GM12878 (cell line): ENCODE data around the gene C11orf58. TPM values are rescaled to one million over a fixed set of nuclear protein-coding genes. Genes with fewer than 3 reads are reported as not detected.

ENCODE experiments used
- ATAC-seq: fragments of 200-7000 bp; cut with Tn5 transposase; 3 replicates; pipeline ENCODE4 v1.9.1; 2020; ENCODE audit warnings: mild to moderate bottlenecking, moderate library complexity
- BruUV-seq: library from RNA; stranded (reverse); fragments of 400-500 nt; replicated peaks from 2 replicates; lab custom pipeline; 2021; lab: Mats Ljungman, UMichigan
- CTCF ChIA-PET: fragments of 300-600 bp; sonication (Branson Sonifier 250); formaldehyde crosslinking; extraction: SDS; loops from one replicate; lab custom pipeline; 2021; ENCODE audit warnings: inconsistent platforms; lab: Yijun Ruan, JAX
- POLR2A ChIA-PET: fragments of 350-600 bp; formaldehyde crosslinking; extraction: SDS; loops from one replicate; lab custom pipeline; 2021; ENCODE audit warnings: inconsistent platforms; lab: Charles Lee
- RAD21 ChIA-PET: fragments of 300-600 bp; sonication (Branson Sonifier 250); formaldehyde crosslinking; loops from one replicate; lab custom pipeline; 2023; ENCODE audit warnings: antibody characterized with exemption; ENCODE audit not compliant: unreplicated experiment; lab: Charles Lee
- SMC1A ChIA-PET: fragments of 300-600 bp; sonication (Branson Sonifier 250); formaldehyde crosslinking; loops from one replicate; lab custom pipeline; 2023; ENCODE audit not compliant: unreplicated experiment, uncharacterized antibody; lab: Charles Lee
- DNase-seq: peaks from one replicate; pipeline ENCODE4 v3.0.0-alpha.2; 2011; ENCODE audit warnings: low read depth, low spot score
- FAIRE-seq: peaks from 3 replicates; lab custom pipeline; 2011; peaks lifted over from hg19 to GRCh38; lab: Jason Lieb, UNC
- H2AFZ ChIP-seq: 2 replicates; pipeline ENCODE4 v1.6.0; 2011; ENCODE audit warnings: low read depth, low read length, control low read depth; ENCODE audit not compliant: control insufficient read depth
- H3K27ac ChIP-seq: 2 replicates; pipeline ENCODE4 v1.5.1; 2011; ENCODE audit warnings: control low read depth; ENCODE audit not compliant: control insufficient read depth, insufficient read depth
- H3K27me3 ChIP-seq, 2 experiments: replicated peaks in 1 of 2; 2 replicates each; pipeline versions ENCODE4 v1.6.0 to v1.6.1; 2011; ENCODE audit warnings: low read length in 1 of 2; ENCODE audit not compliant: control insufficient read depth in 2 of 2, insufficient read depth in 2 of 2
- H3K36me3 ChIP-seq, 2 experiments: 2 replicates each; pipeline ENCODE4 v1.5.1; 2011; ENCODE audit warnings: low read length in 1 of 2; ENCODE audit not compliant: control insufficient read depth in 2 of 2, insufficient read depth in 2 of 2
- H3K4me1 ChIP-seq: 2 replicates; pipeline ENCODE4 v1.6.1; 2011; ENCODE audit warnings: mild to moderate bottlenecking, low read length, moderate library complexity, mixed read lengths; ENCODE audit not compliant: control insufficient read depth, insufficient read depth
- H3K4me2 ChIP-seq: 2 replicates; pipeline ENCODE4 v1.6.0; 2011; ENCODE audit warnings: control low read depth; ENCODE audit not compliant: control insufficient read depth, insufficient read depth
- H3K4me3 ChIP-seq: fragments of 200-600 bp; sonication (generic); 2 replicates; pipeline ENCODE4 v1.5.1; 2016
- H3K79me2 ChIP-seq: 2 replicates; pipeline ENCODE4 v1.6.0; 2011; ENCODE audit warnings: low read length; ENCODE audit not compliant: control insufficient read depth, insufficient read depth
- H3K9ac ChIP-seq: 2 replicates; pipeline ENCODE4 v1.8.0; 2011; ENCODE audit warnings: low read length, control low read depth, mixed read lengths; ENCODE audit not compliant: control insufficient read depth, insufficient read depth
- H3K9me3 ChIP-seq: replicated peaks from 3 replicates; pipeline ENCODE4 v1.5.1; 2011; ENCODE audit warnings: mild to moderate bottlenecking, low read length; ENCODE audit not compliant: control insufficient read depth, insufficient read depth
- H4K20me1 ChIP-seq: 2 replicates; pipeline ENCODE4 v1.6.0; 2011; ENCODE audit not compliant: control insufficient read depth, insufficient read depth
- ATF7 ChIP-seq: fragments of 450-650 bp; IDR thresholded peaks from 2 replicates; pipeline ENCODE4 v1.6.1; 2016; ENCODE audit warnings: low read depth, mild to moderate bottlenecking
- EP300 ChIP-seq, 2 experiments: fragments of 150-350 bp in 1 of 2; IDR thresholded peaks; 2 replicates each; pipeline ENCODE4 v1.6.1; 2011 to 2012; ENCODE audit warnings: low read depth in 2 of 2, low read length in 2 of 2, borderline replicate concordance in 1 of 2, improper control_type of control experiment in 1 of 2, inconsistent platforms in 1 of 2; ENCODE audit not compliant: control insufficient read depth in 1 of 2
- NR2C1 ChIP-seq: fragments of 450-650 bp; IDR thresholded peaks from 2 replicates; pipeline ENCODE4 v1.6.1; 2017; ENCODE audit warnings: antibody characterized with exemption, mild to moderate bottlenecking, moderate library complexity
- POLR2AphosphoS5 ChIP-seq: IDR thresholded peaks from 2 replicates; pipeline ENCODE4 v1.6.1; 2011; ENCODE audit warnings: mild to moderate bottlenecking, low read length, inconsistent platforms
- RAD51 ChIP-seq: fragments of 450-650 bp; IDR thresholded peaks from 2 replicates; pipeline ENCODE4 v1.6.1; 2016; ENCODE audit warnings: moderate library complexity, mild to moderate bottlenecking, inconsistent platforms
- RCOR1 ChIP-seq: conservative IDR thresholded peaks from 2 replicates; pipeline ENCODE4 v1.6.1; 2012; ENCODE audit warnings: low read depth, low read length, improper control_type of control experiment
- RFX5 ChIP-seq: IDR thresholded peaks from 2 replicates; pipeline ENCODE4 v1.6.1; 2011; ENCODE audit warnings: low read depth, low read length, improper control_type of control experiment
- TAF1 ChIP-seq: IDR thresholded peaks from 2 replicates; pipeline ENCODE4 v1.6.1; 2011; ENCODE audit warnings: mild to moderate bottlenecking, low read depth, low read length, borderline replicate concordance
- TCF12 ChIP-seq: IDR thresholded peaks from 2 replicates; pipeline ENCODE4 v1.6.1; 2011; ENCODE audit warnings: low read depth, mild to moderate bottlenecking, low read length
- TCF7 ChIP-seq: IDR thresholded peaks from 2 replicates; pipeline ENCODE4 v1.6.1; 2014; ENCODE audit warnings: antibody characterized with exemption, borderline replicate concordance
- WGBS: methylation state at CpG from one replicate; pipeline ENCODE4 v1.1.6; 2016; ENCODE audit warnings: low lambda C conversion rate; ENCODE audit not compliant: insufficient replicate concordance, insufficient coverage; ENCODE audit errors: missing lambda C conversion rate; 5-methylcytosine and 5-hydroxymethylcytosine counted together
- in situ Hi-C: fragments of 300-500 bp; cut with MboI; formaldehyde crosslinking; loops from 9 replicates; pipeline ENCODE4 v1.14.3; 2018; ENCODE audit warnings: mixed read lengths
- intact Hi-C: fragments of 100-400 bp; cut with micrococcal nuclease; formaldehyde crosslinking; loops from one replicate; pipeline ENCODE4 v1.14.2; 2022; ENCODE audit not compliant: unreplicated experiment
- polyA plus RNA-seq, 11 experiments: library from polyadenylated mRNA; depleted of rRNA in 4 of 11; unstranded in 6 of 11; stranded (reverse) in 5 of 11; fragments of >200 nt; fragmentation: Nextera tagmentation in 4 of 11; fragmentation: Illumina TruSeq in 1 of 11; extraction: Ambion mirVana in 4 of 11; extraction: Trizol in 1 of 11; gene quantifications; 1 replicate in 1 of 11; 2 replicates in 10 of 11; pipeline versions ENCODE4 v1.2.1 to v1.2.3, GENCODE V29; 2011 to 2016; ENCODE audit warnings: inconsistent platforms in 2 of 11, missing spikeins in 2 of 11, low read depth in 1 of 11
- total RNA-seq, 4 experiments: library from RNA; depleted of rRNA in 3 of 4; stranded (reverse); fragments of >200 nt in 3 of 4; fragmentation: Illumina TruSeq in 1 of 4; extraction: Trizol in 1 of 4; gene quantifications; 2 replicates each; pipeline versions ENCODE4 v1.2.1 to v1.2.3, GENCODE V29; 2013 to 2021
- TF ChIP-seq, protein P1 (sequence below): IDR thresholded peaks from 2 replicates; pipeline ENCODE4 v1.6.1; 2012; ENCODE audit warnings: improper control_type of control experiment, low read depth, low read length; ENCODE audit not compliant: insufficient replicate concordance

The C11orf58 gene
- total and polyA plus RNA-seq, 10 of the 15 experiments (the other 5 are each of a cell fraction or from before 2014, with no cell fraction given), result 98.2 to 379 (median 211) TPM

DNA sequence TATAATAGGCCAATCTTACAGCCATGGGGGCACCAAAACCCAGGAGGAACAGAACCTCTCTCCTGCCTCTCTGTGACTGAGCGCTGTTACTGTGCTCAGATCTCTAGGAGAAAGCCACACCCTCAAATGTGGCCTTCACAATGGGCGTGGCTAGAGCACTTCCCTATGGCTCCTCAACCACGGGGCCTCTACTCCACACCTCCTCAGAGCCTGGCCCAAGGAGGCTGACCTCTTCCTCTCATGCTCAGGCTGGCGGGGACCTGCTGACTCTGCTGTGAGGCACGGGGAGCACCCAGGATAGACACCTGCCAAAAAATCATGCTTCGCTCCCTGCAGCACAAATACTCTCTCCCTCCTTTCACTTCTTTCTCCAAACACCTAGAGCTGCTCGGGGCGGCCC is 41.0 kb downstream of the C11orf58 start:
- no peaks in the 10 kb centered on the region for H3K36me3 ChIP-seq
- no peak overlapping the region for H3K4me2 ChIP-seq
- 41% methylated on average over 8 of the region's 8 CpGs for WGBS
- H3K9me3 ChIP-seq, result no peaks in the 10 kb centered on the region
- in situ Hi-C loops (no loop called here), intact Hi-C loops (no loop called here)
- H3K79me2 ChIP-seq, result no peaks in the 10 kb centered on the region
- ATAC-seq (peak; percentile 49), DNase-seq (no peak), FAIRE-seq (no peak)
- H2AFZ ChIP-seq, result no peak overlapping the region
- ChIA-PET CTCF (no interaction called here), SMC1A (no interaction called here), RAD21 (no interaction called here), POLR2A (interaction anchor here (0.7 kb wide), 1 partner anchor 447 kb away, joined by 3 read pairs; no protein-coding TSS in a partner anchor)
- no peaks in the 10 kb centered on the region for H4K20me1 ChIP-seq
- no peak overlapping the region for H3K9ac ChIP-seq
- no TSS peak for BruUV-seq
- H3K27me3 ChIP-seq, result no peaks in the 10 kb centered on the region
- TF ChIP-seq, protein P1, sequence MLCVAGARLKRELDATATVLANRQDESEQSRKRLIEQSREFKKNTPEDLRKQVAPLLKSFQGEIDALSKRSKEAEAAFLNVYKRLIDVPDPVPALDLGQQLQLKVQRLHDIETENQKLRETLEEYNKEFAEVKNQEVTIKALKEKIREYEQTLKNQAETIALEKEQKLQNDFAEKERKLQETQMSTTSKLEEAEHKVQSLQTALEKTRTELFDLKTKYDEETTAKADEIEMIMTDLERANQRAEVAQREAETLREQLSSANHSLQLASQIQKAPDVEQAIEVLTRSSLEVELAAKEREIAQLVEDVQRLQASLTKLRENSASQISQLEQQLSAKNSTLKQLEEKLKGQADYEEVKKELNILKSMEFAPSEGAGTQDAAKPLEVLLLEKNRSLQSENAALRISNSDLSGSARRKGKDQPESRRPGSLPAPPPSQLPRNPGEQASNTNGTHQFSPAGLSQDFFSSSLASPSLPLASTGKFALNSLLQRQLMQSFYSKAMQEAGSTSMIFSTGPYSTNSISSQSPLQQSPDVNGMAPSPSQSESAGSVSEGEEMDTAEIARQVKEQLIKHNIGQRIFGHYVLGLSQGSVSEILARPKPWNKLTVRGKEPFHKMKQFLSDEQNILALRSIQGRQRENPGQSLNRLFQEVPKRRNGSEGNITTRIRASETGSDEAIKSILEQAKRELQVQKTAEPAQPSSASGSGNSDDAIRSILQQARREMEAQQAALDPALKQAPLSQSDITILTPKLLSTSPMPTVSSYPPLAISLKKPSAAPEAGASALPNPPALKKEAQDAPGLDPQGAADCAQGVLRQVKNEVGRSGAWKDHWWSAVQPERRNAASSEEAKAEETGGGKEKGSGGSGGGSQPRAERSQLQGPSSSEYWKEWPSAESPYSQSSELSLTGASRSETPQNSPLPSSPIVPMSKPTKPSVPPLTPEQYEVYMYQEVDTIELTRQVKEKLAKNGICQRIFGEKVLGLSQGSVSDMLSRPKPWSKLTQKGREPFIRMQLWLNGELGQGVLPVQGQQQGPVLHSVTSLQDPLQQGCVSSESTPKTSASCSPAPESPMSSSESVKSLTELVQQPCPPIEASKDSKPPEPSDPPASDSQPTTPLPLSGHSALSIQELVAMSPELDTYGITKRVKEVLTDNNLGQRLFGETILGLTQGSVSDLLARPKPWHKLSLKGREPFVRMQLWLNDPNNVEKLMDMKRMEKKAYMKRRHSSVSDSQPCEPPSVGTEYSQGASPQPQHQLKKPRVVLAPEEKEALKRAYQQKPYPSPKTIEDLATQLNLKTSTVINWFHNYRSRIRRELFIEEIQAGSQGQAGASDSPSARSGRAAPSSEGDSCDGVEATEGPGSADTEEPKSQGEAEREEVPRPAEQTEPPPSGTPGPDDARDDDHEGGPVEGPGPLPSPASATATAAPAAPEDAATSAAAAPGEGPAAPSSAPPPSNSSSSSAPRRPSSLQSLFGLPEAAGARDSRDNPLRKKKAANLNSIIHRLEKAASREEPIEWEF, result no peak
- TF ChIP-seq ATF7, result no peak
- TF ChIP-seq POLR2AphosphoS5, result no peak
- no peak for TF ChIP-seq RCOR1
- TF ChIP-seq RAD51, result no peak
- no peak for TF ChIP-seq NR2C1
- TF ChIP-seq TCF7, result no peak
- no peak for TF ChIP-seq TAF1
- no peak for TF ChIP-seq TCF12
- no peak for TF ChIP-seq EP300 (IDR thresholded peaks at IDR 0.05; ENCODE audit: borderline replicate concordance in 1 of 2, control insufficient read depth in 1 of 2, low read depth in 2 of 2, low read length in 2 of 2)
- TF ChIP-seq RFX5, result no peak
- no peak overlapping the region for H3K27ac ChIP-seq
- no peaks in the 10 kb centered on the region for H3K4me1 ChIP-seq
- H3K4me3 ChIP-seq, result no peak overlapping the region
